Mammary epithelial cell (primary cell): ENCODE results near the gene SPRR2D.

Source experiments
- CTCF ChIP-seq, 2 donors: IDR thresholded peaks in 1 of 2; conservative IDR thresholded peaks in 1 of 2; 2 replicates each; pipeline ENCODE4 v1.5.1; 2011 to 2012; ENCODE audit warnings: inconsistent platforms in 2 of 2, low read length in 2 of 2, mild to moderate bottlenecking in 2 of 2, control low read depth in 1 of 2, low read depth in 1 of 2; ENCODE audit not compliant: insufficient read depth in 1 of 2; ENCODE audit errors: extremely low read depth in 1 of 2
- EZH2 ChIP-seq: IDR thresholded peaks from 2 replicates; pipeline ENCODE4 v1.6.1; 2012; ENCODE audit warnings: low read length, inconsistent platforms, borderline replicate concordance

GRCh38 chr1:153035211-153035610 lies 5.7 kb downstream of the SPRR2D start:
- TF ChIP-seq CTCF (conservative IDR thresholded peaks at IDR 0.05 in 1 of 2, IDR thresholded peaks at IDR 0.05 in 1 of 2; ENCODE audit: extremely low read depth in 1 of 2, insufficient read depth in 1 of 2, low read depth in 1 of 2, low read length in 2 of 2) (no peak), EZH2 (no peak)
